ENCODE results near the gene OSBP2.

OSBP2 gene

GRCh38 chr22:30876915-30877553 lies 182.4 kb downstream of the OSBP2 start:
- no peak for DNase-seq (ENCODE audit: low read depth)
- no peak overlapping the region for H3K4me3 ChIP-seq (ENCODE audit: low read length)
- no peak for TF ChIP-seq CTCF (conservative IDR thresholded peaks at IDR 0.05; ENCODE audit: low read depth, low read length)

- H3K4me3 ChIP-seq (ENCODE audit: low read length): no peak overlapping the region
- TF ChIP-seq CTCF (conservative IDR thresholded peaks at IDR 0.05; ENCODE audit: low read depth, low read length): no peak
- no peak for DNase-seq (ENCODE audit: low read depth)
Measured at GRCh38 chr22:30877662-30878515, 183.2 kb downstream of the OSBP2 start.

GRCh38 chr22:30878516-30879414 lies 184.1 kb downstream of the OSBP2 start:
- no peak for DNase-seq (ENCODE audit: low read depth)
- no peak for TF ChIP-seq CTCF (conservative IDR thresholded peaks at IDR 0.05; ENCODE audit: low read depth, low read length)
- H3K4me3 ChIP-seq (ENCODE audit: low read length): no peak overlapping the region

- no peak for TF ChIP-seq CTCF (conservative IDR thresholded peaks at IDR 0.05; ENCODE audit: low read depth, low read length)
- DNase-seq (ENCODE audit: low read depth): no peak
- H3K4me3 ChIP-seq (ENCODE audit: low read length): no peak overlapping the region
Measured at GRCh38 chr22:30879415-30879797, 184.7 kb downstream of the OSBP2 start.

- DNase-seq (ENCODE audit: low read depth): no peak
- no peak overlapping the region for H3K4me3 ChIP-seq (ENCODE audit: low read length)
- TF ChIP-seq CTCF (conservative IDR thresholded peaks at IDR 0.05; ENCODE audit: low read depth, low read length): no peak
Measured at GRCh38 chr22:30880181-30880601, 185.5 kb downstream of the OSBP2 start.

GRCh38 chr22:30880847-30881246 lies 186.2 kb downstream of the OSBP2 start:
- DNase-seq (ENCODE audit: low read depth): no peak
- TF ChIP-seq CTCF (conservative IDR thresholded peaks at IDR 0.05; ENCODE audit: low read depth, low read length): no peak
- H3K4me3 ChIP-seq (ENCODE audit: low read length): no peak overlapping the region
